H1 (cell line): ENCODE measurements around the gene SOHLH1. TPM values are rescaled to one million over a fixed set of nuclear protein-coding genes. Genes with fewer than 3 reads are reported as not detected.

Experiments
- BCL11A ChIP-seq, 2 experiments: IDR thresholded peaks; one replicate each; pipeline ENCODE4 v1.6.1; 2011; ENCODE audit warnings: low read depth in 2 of 2, low read length in 2 of 2, mild to moderate bottlenecking in 2 of 2
- FOSL1 ChIP-seq: IDR thresholded peaks from 2 replicates; pipeline ENCODE4 v1.6.1; 2011; ENCODE audit warnings: mild to moderate bottlenecking, low read depth, low read length, moderate library complexity; ENCODE audit not compliant: insufficient read depth
- HDAC6 ChIP-seq: IDR thresholded peaks from one replicate; pipeline ENCODE4 v1.7.1; 2012; ENCODE audit warnings: low read depth, mild to moderate bottlenecking, inconsistent platforms, low read length, moderate library complexity
- SUZ12 ChIP-seq: fragments of 200-600 bp; sonication (generic); IDR thresholded peaks from 2 replicates; pipeline ENCODE4 v1.6.1; 2012; ENCODE audit warnings: mild to moderate bottlenecking, inconsistent platforms, low read length, moderate library complexity, mixed read lengths
- TAF7 ChIP-seq: optimal IDR thresholded peaks from 2 replicates; pipeline ENCODE3; 2011; ENCODE audit warnings: low read depth, mild to moderate bottlenecking, inconsistent platforms, low read length, moderate library complexity, borderline replicate concordance
- polyA plus RNA-seq, 7 experiments: library from polyadenylated mRNA; depleted of rRNA in 3 of 7; stranded (reverse) in 5 of 7; unstranded in 2 of 7; fragments of >200 nt in 5 of 7; fragments of 200-250 nt in 2 of 7; gene quantifications; 1 replicate in 5 of 7; 2 replicates in 1 of 7; 4 replicates in 1 of 7; pipeline versions ENCODE4 v1.2.1 to v1.2.3, GENCODE V29; 2011 to 2013; ENCODE audit warnings: missing spikeins in 2 of 7, mixed read lengths in 2 of 7
- total RNA-seq: library from RNA; stranded (reverse); fragmentation: NEBNext Ultra II Directional; extraction: Animal tissue kit (Norgen Biotek cat#: 25700); gene quantifications from 2 replicates; pipeline ENCODE4 v1.2.1, GENCODE V29; 2021

SOHLH1 gene
- total and polyA plus RNA-seq, 2 of the 8 experiments (the other 6 are each of a cell fraction or from before 2014, with no cell fraction given): 0.11 TPM; not detected in 1

DNA sequence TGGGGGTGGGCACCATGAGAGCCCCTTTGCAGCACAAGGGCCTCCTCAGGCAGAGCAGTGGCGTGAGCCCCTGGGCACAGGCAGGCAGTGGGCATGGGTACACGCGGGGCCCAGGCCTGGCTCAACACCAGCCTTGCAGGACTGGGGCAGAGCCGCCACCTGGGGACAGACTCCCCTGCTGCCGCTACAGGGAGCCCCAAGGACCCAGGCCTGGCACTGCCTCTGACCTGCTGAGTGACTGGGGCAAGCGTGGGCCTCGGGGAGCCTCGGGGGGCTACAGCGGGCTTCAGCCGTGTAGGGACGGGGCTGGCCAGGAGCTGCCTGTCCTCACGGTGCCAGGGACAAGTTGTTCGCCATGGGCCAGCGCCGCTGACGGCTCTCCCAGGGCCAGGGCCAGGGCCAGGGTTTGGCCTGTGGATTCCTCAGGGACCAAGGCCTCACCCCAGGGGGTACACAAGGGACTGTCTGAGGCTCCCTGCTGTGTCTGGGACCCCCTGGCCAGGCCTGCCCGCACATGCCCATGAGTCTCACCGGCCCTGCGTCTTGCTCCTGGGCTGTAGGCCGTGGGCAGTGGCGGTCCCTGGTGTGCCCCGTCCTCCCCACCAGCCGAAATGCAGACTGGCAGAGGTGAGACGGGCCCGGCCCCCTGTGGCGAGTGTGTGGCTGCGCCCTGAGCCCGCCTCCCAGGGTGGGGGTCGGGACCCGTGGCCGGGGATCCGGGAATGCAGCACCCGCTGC is 45.2 kb upstream of the SOHLH1 start (continued):
- TF ChIP-seq BCL11A (IDR thresholded peaks at IDR 0.05; ENCODE audit: low read depth in 2 of 2, low read length in 2 of 2) (no peak), HDAC6 (no peak), SUZ12 (no peak), TAF7 (no peak), FOSL1 (no peak)
